A549 (cell line): ENCODE results near the gene ZNF423. TPM values are rescaled to one million over a fixed set of nuclear protein-coding genes. Genes with fewer than 3 reads are reported as not detected.
A peak's percentile ranks its signal among the peaks of the same experiment; 100 is the strongest.

Experiments used
- ATAC-seq, 2 experiments: fragments of 200-7000 bp in 1 of 2; fragments of >200 bp in 1 of 2; cut with Nextera tagmentation in 1 of 2; cut with Tn5 transposase in 1 of 2; 3 replicates each; pipeline versions ENCODE4 v1.8.0 to v1.9.1; 2018 to 2020; ENCODE audit warnings: mild to moderate bottlenecking in 1 of 2, moderate library complexity in 1 of 2
- CTCF ChIA-PET: fragments of 300-600 bp; sonication (Branson Sonifier 250); formaldehyde crosslinking; extraction: SDS; loops from one replicate; lab custom pipeline; 2021; ENCODE audit warnings: antibody characterized with exemption, inconsistent platforms; lab: Yijun Ruan, JAX
- POLR2A ChIA-PET: fragments of 350-600 bp; formaldehyde crosslinking; extraction: SDS; loops from one replicate; lab custom pipeline; 2021; ENCODE audit warnings: antibody characterized with exemption, inconsistent platforms; lab: Yijun Ruan, JAX
- DNase-seq, 2 experiments: peaks; one replicate each; pipeline versions ENCODE4 v3.0.0 to v3.0.0-alpha.2; 2011 to 2016; ENCODE audit warnings: low read depth in 1 of 2, low spot score in 1 of 2
- FAIRE-seq: peaks from 2 replicates; lab custom pipeline; 2011; peaks lifted over from hg19 to GRCh38; lab: Jason Lieb, UNC
- H3K27ac ChIP-seq, 2 experiments: fragments of >200 bp; sonication (Bioruptor Twin); formaldehyde crosslinking; 3 replicates each; pipeline ENCODE4 v1.5.1; 2016 to 2017
- H3K4me1 ChIP-seq: fragments of >200 bp; sonication (Bioruptor Twin); formaldehyde crosslinking; 3 replicates; pipeline ENCODE4 v1.6.1; 2016
- H3K4me2 ChIP-seq: fragments of >200 bp; sonication (Bioruptor Twin); formaldehyde crosslinking; 3 replicates; pipeline ENCODE4 v1.6.1; 2016
- H3K4me3 ChIP-seq: fragments of >200 bp; sonication (Bioruptor Twin); formaldehyde crosslinking; 3 replicates; pipeline ENCODE4 v1.5.1; 2016
- H3K9me3 ChIP-seq: fragments of >200 bp; sonication (Bioruptor Twin); formaldehyde crosslinking; 3 replicates; pipeline ENCODE4 v1.6.1; 2016
- BHLHE40 ChIP-seq: IDR thresholded peaks from 2 replicates; pipeline ENCODE4 v1.6.1; 2012; ENCODE audit warnings: low read depth, low read length, inconsistent platforms
- CBX2 ChIP-seq: fragments of 200-600 bp; sonication (generic); IDR thresholded peaks from 2 replicates; pipeline ENCODE4 v1.6.1; 2016; ENCODE audit warnings: low read depth, mild to moderate bottlenecking, borderline replicate concordance
- CHD2 ChIP-seq: fragments of 150-350 bp; IDR thresholded peaks from 2 replicates; pipeline ENCODE4 v1.6.1; 2014; ENCODE audit warnings: low read length; ENCODE audit not compliant: partially characterized antibody
- EHMT2 ChIP-seq: fragments of 200-600 bp; sonication (generic); IDR thresholded peaks from 2 replicates; pipeline ENCODE4 v1.6.1; 2016; ENCODE audit warnings: antibody characterized with exemption, low read depth, mild to moderate bottlenecking, moderate library complexity
- EP300 ChIP-seq, 2 experiments: fragments of >200 bp; sonication (Bioruptor Twin); formaldehyde crosslinking; IDR thresholded peaks; 2 replicates in 1 of 2; 3 replicates in 1 of 2; pipeline ENCODE4 v1.6.1; 2016 to 2017
- ESRRA ChIP-seq: fragments of 150-350 bp; IDR thresholded peaks from 2 replicates; pipeline ENCODE4 v1.6.1; 2014; ENCODE audit warnings: mild to moderate bottlenecking, low read length, borderline replicate concordance
- FOSB ChIP-seq: fragments of 250-450 bp; sonication (Bioruptor Pico); IDR thresholded peaks from 2 replicates; pipeline ENCODE4 v1.5.0; 2020; ENCODE audit warnings: mild to moderate bottlenecking, moderate library complexity
- FOXS1 ChIP-seq: fragments of 250-450 bp; sonication (Bioruptor Pico); IDR thresholded peaks from 2 replicates; pipeline ENCODE4 v1.5.0; 2020; ENCODE audit warnings: mild to moderate bottlenecking, moderate library complexity
- GATA3 ChIP-seq: IDR thresholded peaks from 2 replicates; pipeline ENCODE4 v1.6.1; 2012; ENCODE audit warnings: borderline replicate concordance
- HDAC2 ChIP-seq: fragments of 200-600 bp; sonication (generic); IDR thresholded peaks from 2 replicates; pipeline ENCODE4 v1.6.1; 2016
- HOXB13 ChIP-seq: fragments of 250-450 bp; sonication (Bioruptor Pico); IDR thresholded peaks from 2 replicates; pipeline ENCODE4 v1.5.0; 2020; ENCODE audit warnings: low read depth, mild to moderate bottlenecking, moderate library complexity
- HOXB5 ChIP-seq: fragments of 250-450 bp; sonication (Bioruptor Pico); IDR thresholded peaks from 2 replicates; pipeline ENCODE4 v1.5.0; 2020; ENCODE audit warnings: mild to moderate bottlenecking, moderate library complexity
- JUN ChIP-seq, 2 experiments: fragments of >200 bp; sonication (Bioruptor Twin); formaldehyde crosslinking; IDR thresholded peaks; 2 replicates in 1 of 2; 3 replicates in 1 of 2; pipeline ENCODE4 v1.6.1; 2016 to 2017
- JUNB ChIP-seq: fragments of >200 bp; sonication (Bioruptor Twin); formaldehyde crosslinking; IDR thresholded peaks from 2 replicates; pipeline ENCODE4 v1.6.1; 2016
- NPAS2 ChIP-seq: fragments of 250-450 bp; sonication (Bioruptor Pico); IDR thresholded peaks from 2 replicates; pipeline ENCODE4 v1.8.0; 2022; ENCODE audit warnings: mild to moderate bottlenecking, moderate library complexity, borderline replicate concordance
- NR3C1 ChIP-seq: fragments of >200 bp; sonication (Bioruptor Twin); formaldehyde crosslinking; IDR thresholded peaks from 3 replicates; pipeline ENCODE4 v1.6.1; 2017
- RAD21 ChIP-seq, 2 experiments: fragments of >200 bp in 1 of 2; sonication (Bioruptor Twin) in 1 of 2; formaldehyde crosslinking in 1 of 2; IDR thresholded peaks in 1 of 2; conservative IDR thresholded peaks in 1 of 2; 2 replicates in 1 of 2; 3 replicates in 1 of 2; pipeline ENCODE4 v1.6.1; 2012 to 2018; ENCODE audit warnings: inconsistent platforms in 1 of 2
- RFX5 ChIP-seq: fragments of 450-650 bp; IDR thresholded peaks from 2 replicates; pipeline ENCODE4 v1.7.1; 2014; ENCODE audit warnings: antibody characterized with exemption, mild to moderate bottlenecking, moderate library complexity
- RNF2 ChIP-seq: fragments of 200-600 bp; sonication (generic); IDR thresholded peaks from 2 replicates; pipeline ENCODE4 v1.6.1; 2016; ENCODE audit warnings: low read depth, mild to moderate bottlenecking, antibody characterized with exemption, moderate library complexity, borderline replicate concordance
- SMC3 ChIP-seq: fragments of >200 bp; sonication (Bioruptor Twin); formaldehyde crosslinking; IDR thresholded peaks from 3 replicates; pipeline ENCODE4 v1.6.1; 2018; ENCODE audit warnings: inconsistent platforms
- ZC3H11A ChIP-seq: fragments of 450-650 bp; IDR thresholded peaks from 2 replicates; pipeline ENCODE4 v1.6.1; 2014; ENCODE audit warnings: antibody characterized with exemption, mild to moderate bottlenecking
- ZNF302 ChIP-seq: fragments of 250-450 bp; sonication (Bioruptor Pico); IDR thresholded peaks from 2 replicates; pipeline ENCODE4 v1.9.0; 2021; ENCODE audit warnings: inconsistent platforms, mild to moderate bottlenecking, moderate library complexity
- ZSCAN20 ChIP-seq: fragments of 250-450 bp; sonication (Bioruptor Pico); IDR thresholded peaks from 2 replicates; pipeline ENCODE4 v1.8.0; 2022; ENCODE audit warnings: mild to moderate bottlenecking, moderate library complexity
- WGBS: methylation state at CpG from one replicate; pipeline ENCODE4 v1.1.6; 2017; ENCODE audit errors: missing lambda C conversion rate; 5-methylcytosine and 5-hydroxymethylcytosine counted together
- polyA plus RNA-seq, 4 experiments: library from polyadenylated mRNA; depleted of rRNA in 3 of 4; stranded (reverse); fragments of >200 nt; fragmentation: RNase III in 1 of 4; extraction: RNeasy Plus Mini Kit Qiagen cat#74134 plus additional on column Dnase treatment in 1 of 4; gene quantifications; 2 replicates in 3 of 4; 3 replicates in 1 of 4; pipeline ENCODE4 v1.2.3, GENCODE V29; 2011 to 2017
- TF ChIP-seq, protein P1 (sequence below): fragments of >200 bp; sonication (Bioruptor Twin); formaldehyde crosslinking; IDR thresholded peaks from 3 replicates; pipeline ENCODE4 v1.6.1; 2016

Gene ZNF423
- polyA plus RNA-seq, 2 of the 4 experiments (the other 2 are of a cell fraction) = 0.04 to 0.10 TPM

DNA sequence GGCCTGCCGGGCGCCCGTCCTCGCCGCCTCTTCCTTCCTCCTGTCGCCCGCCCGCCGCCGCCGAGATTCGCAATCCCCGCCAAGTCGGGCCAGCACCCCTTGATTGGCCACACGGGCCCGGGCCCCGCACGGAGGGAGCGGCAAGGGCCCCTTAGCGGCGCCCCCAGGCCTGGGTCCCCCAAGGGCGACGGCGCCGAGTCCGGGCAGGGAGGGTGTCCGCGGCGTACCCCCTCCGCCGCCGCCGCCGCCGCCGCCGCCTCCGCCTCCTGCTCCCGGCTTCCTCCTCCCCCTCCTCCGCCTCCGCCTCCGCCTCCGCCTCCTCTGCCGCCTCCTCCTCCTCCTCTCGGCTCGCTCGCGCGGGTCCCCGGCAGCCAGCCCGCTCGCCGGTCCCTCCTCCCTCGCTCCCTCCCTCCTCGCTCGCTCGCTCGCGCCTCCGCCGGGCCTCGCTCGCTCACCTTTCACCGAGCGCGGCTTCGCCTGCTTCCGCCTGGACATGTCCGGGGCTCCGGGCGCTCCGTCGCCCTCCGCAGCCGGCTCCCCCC, 561 bp downstream of the ZNF423 start:
- under 1% methylated on average over 31 of the region's 75 CpGs for WGBS
- Histone ChIP-seq H3K27ac (peak overlapping the region; percentile 86 to 91), H3K4me1 (peaks cover 21% of the 10 kb centered on the region; the same call in 2 of the 3 replicates), H3K4me2 (peak overlapping the region; percentile 99), H3K4me3 (peak overlapping the region; percentile 97), H3K9me3 (no peaks in the 10 kb centered on the region)
- no peak for FAIRE-seq
- POLR2A ChIA-PET = no interaction called here
- CTCF ChIA-PET = interaction anchor here (0.7 to 5.1 kb wide), 3 partner anchors 19 to 447 kb away, joined by 3 to 116 read pairs (median 7); no protein-coding TSS in a partner anchor
- no peak for TF ChIP-seq ZC3H11A
- TF ChIP-seq BHLHE40 = no peak
- peak in 1 of 2 experiments; percentile 17; a peak in 1 of 5 replicates for TF ChIP-seq JUN (IDR thresholded peaks at IDR 0.05)
- ATAC-seq = peak; percentile 48 to 75
- DNase-seq = peak; percentile 31 to 69

DNA sequence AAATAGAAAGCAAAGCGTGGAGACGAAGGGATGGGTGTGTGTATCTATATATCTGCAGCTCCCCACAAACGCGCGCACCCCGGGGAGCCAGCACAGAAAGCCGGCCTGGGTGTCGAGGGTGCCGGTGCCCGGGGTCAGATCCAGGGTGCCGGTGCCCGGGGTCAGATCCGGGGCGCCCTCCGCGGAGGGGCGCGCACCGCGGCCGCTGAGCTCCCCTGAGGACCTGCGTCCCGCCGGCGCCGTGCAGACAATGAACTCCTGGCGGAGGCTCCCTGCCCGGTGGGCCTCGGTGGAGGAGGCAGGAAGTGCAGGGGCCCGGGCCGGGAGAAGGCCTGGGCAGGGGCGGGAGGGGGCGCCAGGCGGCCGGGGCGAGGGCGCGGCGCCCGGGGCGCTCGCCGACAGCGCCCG, 1.1 kb downstream of the ZNF423 start:
- ChIA-PET POLR2A (no interaction called here), CTCF (no interaction called here)
- H3K4me1 ChIP-seq = peaks cover 21% of the 10 kb centered on the region; the same call in 2 of the 3 replicates
- ATAC-seq = peak in 1 of 2 experiments; percentile 14; a peak in 3 of 6 replicates
- peak in 1 of 2 experiments; percentile 31 for DNase-seq
- TF ChIP-seq FOXS1 (CRISPR knock-in tag) = no peak
- TF ChIP-seq NR3C1 = no peak
- TF ChIP-seq EHMT2 = no peak
- no peak for TF ChIP-seq RNF2
- TF ChIP-seq ZC3H11A = no peak
- no peak for TF ChIP-seq HOXB13
- no peak for TF ChIP-seq NPAS2 (CRISPR knock-in tag)
- TF ChIP-seq GATA3 = no peak
- peak overlapping the region; percentile 99 for H3K4me2 ChIP-seq
- peak overlapping the region; percentile 86 to 91 for H3K27ac ChIP-seq
- 86% methylated on average over 5 of the region's 45 CpGs for WGBS
- peak overlapping the region; percentile 97 for H3K4me3 ChIP-seq
- H3K9me3 ChIP-seq = no peaks in the 10 kb centered on the region
- FAIRE-seq = no peak

DNA sequence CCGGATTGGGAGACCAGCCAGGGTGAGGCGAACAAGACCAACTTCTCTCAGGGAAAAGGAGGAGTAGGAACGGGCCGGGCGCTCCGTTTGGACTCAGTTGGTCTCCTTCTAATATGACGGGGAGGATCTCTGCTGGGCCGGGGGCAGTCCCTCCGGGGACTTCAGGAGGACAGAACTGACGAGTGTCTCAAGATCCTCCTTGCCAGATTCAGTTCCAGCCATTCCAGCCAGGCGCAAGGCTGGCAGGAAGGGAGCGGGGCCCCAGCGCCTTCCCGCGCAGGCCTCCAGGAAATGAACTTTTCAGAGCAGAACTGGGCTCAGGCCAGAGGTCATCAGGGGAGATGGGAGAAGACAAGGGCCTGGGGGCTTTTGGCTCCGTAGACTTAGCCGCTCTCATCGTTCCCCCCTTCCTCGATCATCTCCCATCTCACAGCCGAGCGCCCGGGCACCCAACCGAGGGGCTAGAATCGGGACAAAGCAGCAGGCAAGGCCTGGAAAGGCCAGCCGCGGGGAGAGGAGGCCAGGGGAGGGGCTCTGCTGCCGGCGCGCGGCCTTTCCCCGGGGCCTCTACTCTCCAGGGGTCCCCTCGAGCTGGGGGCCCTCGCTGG, 1.6 kb downstream of the ZNF423 start:
- no peak for ATAC-seq
- Histone ChIP-seq H3K4me3 (peak overlapping the region; percentile 97), H3K4me1 (peaks cover 21% of the 10 kb centered on the region; the same call in 2 of the 3 replicates), H3K27ac (peak overlapping the region in 1 of 2 experiments; percentile 91; a peak in 3 of 6 replicates), H3K4me2 (peak overlapping the region; percentile 99), H3K9me3 (no peaks in the 10 kb centered on the region)
- DNase-seq = no peak
- WGBS = 84% methylated on average over 33 of the region's 33 CpGs
- ChIA-PET POLR2A (no interaction called here), CTCF (no interaction called here)
- no peak for TF ChIP-seq SMC3
- no peak for TF ChIP-seq ZC3H11A
- no peak for TF ChIP-seq ZNF302 (CRISPR knock-in tag)
- no peak for TF ChIP-seq EP300 (IDR thresholded peaks at IDR 0.05)
- TF ChIP-seq FOSB = no peak
- no peak for TF ChIP-seq RFX5
- TF ChIP-seq CBX2 = no peak
- TF ChIP-seq, protein P1, sequence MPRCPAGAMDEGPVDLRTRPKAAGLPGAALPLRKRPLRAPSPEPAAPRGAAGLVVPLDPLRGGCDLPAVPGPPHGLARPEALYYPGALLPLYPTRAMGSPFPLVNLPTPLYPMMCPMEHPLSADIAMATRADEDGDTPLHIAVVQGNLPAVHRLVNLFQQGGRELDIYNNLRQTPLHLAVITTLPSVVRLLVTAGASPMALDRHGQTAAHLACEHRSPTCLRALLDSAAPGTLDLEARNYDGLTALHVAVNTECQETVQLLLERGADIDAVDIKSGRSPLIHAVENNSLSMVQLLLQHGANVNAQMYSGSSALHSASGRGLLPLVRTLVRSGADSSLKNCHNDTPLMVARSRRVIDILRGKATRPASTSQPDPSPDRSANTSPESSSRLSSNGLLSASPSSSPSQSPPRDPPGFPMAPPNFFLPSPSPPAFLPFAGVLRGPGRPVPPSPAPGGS = no peak
- no peak for TF ChIP-seq HDAC2
- TF ChIP-seq HOXB5 (CRISPR knock-in tag) = no peak
- TF ChIP-seq ESRRA = no peak
- TF ChIP-seq CHD2 = no peak
- TF ChIP-seq RAD21 (conservative IDR thresholded peaks at IDR 0.05 in 1 of 2, IDR thresholded peaks at IDR 0.05 in 1 of 2) = no peak
- no peak for TF ChIP-seq JUNB
- no peak for TF ChIP-seq ZSCAN20 (CRISPR knock-in tag)
- no peak for FAIRE-seq
